Measurements from ENCODE around the gene ATP2B2.

The ATP2B2 gene

GRCh38 chr3:10528046-10528445 lies 22.7 kb upstream of the ATP2B2 start:
- no peak for DNase-seq

GRCh38 chr3:10527295-10528001 lies 22.1 kb upstream of the ATP2B2 start:
- no peak for DNase-seq

- DNase-seq: no peak
Observed at GRCh38 chr3:10526366-10526765, 21.0 kb upstream of the ATP2B2 start.

GRCh38 chr3:10524799-10525301 lies 19.5 kb upstream of the ATP2B2 start:
- DNase-seq: no peak

- no peak for DNase-seq
Observed at GRCh38 chr3:10524270-10524669, 18.9 kb upstream of the ATP2B2 start.

- no peak for DNase-seq
Observed at GRCh38 chr3:10523561-10523960, 18.2 kb upstream of the ATP2B2 start.

- no peak for DNase-seq
Observed at GRCh38 chr3:10522646-10523303, 17.4 kb upstream of the ATP2B2 start.

GRCh38 chr3:10521772-10522441 lies 16.5 kb upstream of the ATP2B2 start:
- no peak for DNase-seq

GRCh38 chr3:10520072-10520471 lies 14.7 kb upstream of the ATP2B2 start:
- DNase-seq: peak; percentile 79

GRCh38 chr3:10519236-10519635 lies 13.8 kb upstream of the ATP2B2 start:
- DNase-seq: no peak

- DNase-seq: no peak
Observed at GRCh38 chr3:10518506-10519150, 13.2 kb upstream of the ATP2B2 start.

- DNase-seq: no peak
Observed at GRCh38 chr3:10517627-10518026, 12.2 kb upstream of the ATP2B2 start.

- no peak for DNase-seq
Observed at GRCh38 chr3:10516544-10517452, 11.4 kb upstream of the ATP2B2 start.

- DNase-seq: no peak
Observed at GRCh38 chr3:10515884-10516495, 10.6 kb upstream of the ATP2B2 start.

GRCh38 chr3:10515396-10515795 lies 10.0 kb upstream of the ATP2B2 start:
- DNase-seq: no peak

GRCh38 chr3:10514407-10515069 lies 9.2 kb upstream of the ATP2B2 start:
- no peak for DNase-seq

- no peak for DNase-seq
Observed at GRCh38 chr3:10513306-10513705, 7.9 kb upstream of the ATP2B2 start.

- DNase-seq: no peak
Observed at GRCh38 chr3:10512687-10513086, 7.3 kb upstream of the ATP2B2 start.

- DNase-seq: no peak
Observed at GRCh38 chr3:10511809-10512494, 6.6 kb upstream of the ATP2B2 start.

- DNase-seq: no peak
Observed at GRCh38 chr3:10510743-10511432, 5.5 kb upstream of the ATP2B2 start.

Data from NCI-H69 (cell line).